Stomach (tissue), 9 donors: ENCODE measurements around the gene ROCK2. TPM values are rescaled to one million over a fixed set of nuclear protein-coding genes. Genes with fewer than 3 reads are reported as not detected.

Experiments used
- DNase-seq, 2 donors: peaks; one replicate each; pipeline versions ENCODE4 v3.0.0 to v3.0.0-alpha.2; 2013 to 2019
- H3K27ac ChIP-seq, 5 donors: fragments of 200-600 bp in 4 of 5; sonication (generic) in 4 of 5; one replicate each; pipeline ENCODE4 v1.5.1; 2013 to 2019; ENCODE audit warnings: mild to moderate bottlenecking in 1 of 5, moderate library complexity in 1 of 5
- H3K27me3 ChIP-seq, 3 donors: fragments of 200-600 bp; sonication (generic); one replicate each; pipeline ENCODE4 v1.5.1; 2017 to 2019; ENCODE audit warnings: mixed run types in 1 of 3
- H3K36me3 ChIP-seq, 4 donors: fragments of 200-600 bp; sonication (generic); 1 replicate in 3 of 4; 2 replicates in 1 of 4; pipeline ENCODE4 v1.5.1; 2016 to 2019
- H3K4me1 ChIP-seq, 4 donors: fragments of 200-600 bp; sonication (generic); one replicate each; pipeline ENCODE4 v1.5.1; 2016 to 2019
- H3K4me3 ChIP-seq, 4 donors: fragments of 200-600 bp; sonication (generic) in 3 of 4; one replicate each; pipeline ENCODE4 v1.5.1; 2016 to 2019; ENCODE audit warnings: mild to moderate bottlenecking in 1 of 4
- H3K9me3 ChIP-seq, 4 donors: fragments of 200-600 bp; sonication (generic); one replicate each; pipeline ENCODE4 v1.5.1; 2016 to 2019
- CTCF ChIP-seq, 7 experiments: fragments of 450-650 bp in 4 of 7; fragments of 200-600 bp in 3 of 7; sonication (generic) in 3 of 7; IDR thresholded peaks; one replicate each; pipeline ENCODE4 v1.5.1; 2016 to 2019; ENCODE audit warnings: antibody characterized with exemption in 7 of 7, control low read depth in 2 of 7, mild to moderate bottlenecking in 1 of 7
- EP300 ChIP-seq: sonication (generic); formaldehyde crosslinking; IDR thresholded peaks from one replicate; pipeline ENCODE4 v1.6.1; 2017; ENCODE audit warnings: antibody characterized with exemption
- POLR2A ChIP-seq, 4 donors: fragments of 450-650 bp; IDR thresholded peaks; one replicate each; pipeline ENCODE4 v1.6.1; 2016; ENCODE audit warnings: antibody characterized with exemption in 4 of 4, control low read depth in 2 of 4, mild to moderate bottlenecking in 1 of 4, moderate library complexity in 1 of 4
- POLR2AphosphoS5 ChIP-seq, 3 donors: sonication (generic); formaldehyde crosslinking; IDR thresholded peaks; one replicate each; pipeline ENCODE4 v1.6.1; 2016; ENCODE audit warnings: antibody characterized with exemption in 3 of 3
- WGBS, 5 donors: extraction: QIAGEN DNeasy Blood & Tissue Kit in 3 of 5; methylation state at CpG; one replicate each; pipeline versions ENCODE4 v1.1.5 to v1.1.7; 2013 to 2018; 5-methylcytosine and 5-hydroxymethylcytosine counted together
- intact Hi-C: fragments of 100-400 bp; cut with DNase I; formaldehyde crosslinking; loops from one replicate; pipeline ENCODE4 v1.15.1; 2023; ENCODE audit warnings: low total_unique reads
- polyA plus RNA-seq, 3 donors: library from polyadenylated mRNA; stranded (reverse); fragments of 200-250 nt; gene quantifications; one replicate each; pipeline ENCODE4 v1.2.3, GENCODE V29; 2013
- total RNA-seq, 5 donors: library from RNA; depleted of rRNA; stranded (reverse); fragments of >200 nt; gene quantifications; one replicate each; pipeline versions ENCODE4 v1.1.0 to v1.2.3, GENCODE V29; 2014 to 2016
- donor health status: healthy with polysubstance abuse.
- donor health status: Bipolar disorder and iron deficiency.
- donor health status: healthy.

The ROCK2 gene
- total and polyA plus RNA-seq, 8 donors = 5.6 to 113 (median 35.9) TPM

- H3K27ac ChIP-seq = no peak overlapping the region
- intact Hi-C loops = no loop called here
These were observed 166.4 kb downstream of the ROCK2 start for GRCh38 chr2:11177871-11178690.

GRCh38 chr2:11175293-11175795, 169.1 kb downstream of the ROCK2 start:
- intact Hi-C loops = no loop called here
- no peak overlapping the region for H3K27ac ChIP-seq
- no peak for DNase-seq

More at GRCh38 chr2:11177871-11178690, 166.4 kb downstream of the ROCK2 start:
- peak in 1 of 2 donors; percentile 59 for DNase-seq
- 56 to 66% (median 63%) methylated on average over 5 of the region's 5 CpGs for whole genome bisulfite sequencing, 5 donors
- Histone ChIP-seq H3K4me1 (no peaks in the 10 kb centered on the region), H3K4me3 (no peak overlapping the region), H3K27me3 (no peaks in the 10 kb centered on the region), H3K9me3 (no peaks in the 10 kb centered on the region), H3K36me3 (peaks cover 4 to 39% (median 29%) of the 10 kb centered on the region in 4 donors)
- TF ChIP-seq POLR2AphosphoS5 (IDR thresholded peaks at IDR 0.05) = no peak
- no peak for TF ChIP-seq CTCF (IDR thresholded peaks at IDR 0.05)
- no peak for TF ChIP-seq EP300
- TF ChIP-seq POLR2A (IDR thresholded peaks at IDR 0.05) = no peak

GRCh38 chr2:11174222-11174621, 170.2 kb downstream of the ROCK2 start:
- intact Hi-C loops = no loop called here
- DNase-seq = no peak
- TF ChIP-seq EP300 = no peak
- TF ChIP-seq POLR2AphosphoS5 (IDR thresholded peaks at IDR 0.05) = no peak
- no peak for TF ChIP-seq POLR2A (IDR thresholded peaks at IDR 0.05)
- no peak for TF ChIP-seq CTCF (IDR thresholded peaks at IDR 0.05)
- Histone ChIP-seq H3K9me3 (no peaks in the 10 kb centered on the region), H3K27ac (peak overlapping the region in 1 of 5 donors; percentile 32), H3K4me3 (no peak overlapping the region), H3K4me1 (peaks cover 0 to 2% (median 0%) of the 10 kb centered on the region in 4 donors), H3K36me3 (peaks cover 0 to 11% (median 3%) of the 10 kb centered on the region in 4 donors), H3K27me3 (no peaks in the 10 kb centered on the region)
- WGBS, 5 donors = 93 to 97% (median 95%) methylated on average over 9 of the region's 9 CpGs

More at GRCh38 chr2:11175293-11175795, 169.1 kb downstream of the ROCK2 start:
- Histone ChIP-seq H3K36me3 (peaks cover 0 to 20% (median 9%) of the 10 kb centered on the region in 4 donors), H3K9me3 (no peaks in the 10 kb centered on the region), H3K4me3 (no peak overlapping the region), H3K27me3 (no peaks in the 10 kb centered on the region), H3K4me1 (no peaks in the 10 kb centered on the region)
- TF ChIP-seq POLR2AphosphoS5 (IDR thresholded peaks at IDR 0.05) = no peak
- no peak for TF ChIP-seq EP300
- TF ChIP-seq CTCF (IDR thresholded peaks at IDR 0.05) = no peak
- TF ChIP-seq POLR2A (IDR thresholded peaks at IDR 0.05) = no peak
- 73 to 89% (median 84%) methylated on average over 6 of the region's 6 CpGs for WGBS, 5 donors

- Histone ChIP-seq H3K9me3 (no peaks in the 10 kb centered on the region), H3K27me3 (no peaks in the 10 kb centered on the region), H3K4me1 (peaks cover 0 to 4% (median 0%) of the 10 kb centered on the region in 4 donors), H3K36me3 (no peaks in the 10 kb centered on the region), H3K27ac (peak overlapping the region in 1 of 5 donors; percentile 6), H3K4me3 (no peak overlapping the region)
- peak; percentile 40 to 42 for DNase-seq
- intact Hi-C loops = no loop called here
- TF ChIP-seq POLR2A (IDR thresholded peaks at IDR 0.05) = no peak
- no peak for TF ChIP-seq CTCF (IDR thresholded peaks at IDR 0.05)
- no peak for TF ChIP-seq POLR2AphosphoS5 (IDR thresholded peaks at IDR 0.05)
- no peak for TF ChIP-seq EP300
- 46 to 74% (median 59%) methylated on average over 13 of the region's 13 CpGs for WGBS, 5 donors
These were observed 175.1 kb downstream of the ROCK2 start for GRCh38 chr2:11169333-11169732.
